H1 (cell line): ENCODE measurements around the gene TMEM108. TPM values are rescaled to one million over a fixed set of nuclear protein-coding genes. Genes with fewer than 3 reads are reported as not detected.

ENCODE experiments used
- CTCF ChIA-PET: fragments of 300-600 bp; sonication (Branson Sonifier 250); formaldehyde crosslinking; loops from one replicate; lab custom pipeline; 2021; ENCODE audit not compliant: partially characterized antibody; lab: Charles Lee
- POLR2A ChIA-PET: fragments of 300-600 bp; sonication (Branson Sonifier 250); formaldehyde crosslinking; loops from one replicate; lab custom pipeline; 2021; ENCODE audit warnings: inconsistent platforms; ENCODE audit not compliant: partially characterized antibody; lab: Charles Lee
- DNase-seq, 2 experiments: peaks; one replicate each; pipeline versions ENCODE4 v3.0.0 to v3.0.0-alpha.2; 2010 to 2022; ENCODE audit warnings: low spot score in 2 of 2, low read depth in 1 of 2, mixed read lengths in 1 of 2
- FAIRE-seq: peaks from 2 replicates; lab custom pipeline; 2011; peaks lifted over from hg19 to GRCh38; lab: Jason Lieb, UNC
- H2AFZ ChIP-seq: 2 replicates; pipeline ENCODE4 v1.8.1; 2012; ENCODE audit warnings: low read length, inconsistent platforms
- H2AK5ac ChIP-seq: 2 replicates; pipeline ENCODE4 v1.6.1; 2013; ENCODE audit warnings: low read depth, low read length
- H2BK120ac ChIP-seq: replicated peaks from 2 replicates; pipeline ENCODE3; 2013; ENCODE audit warnings: low read depth, low read length, inconsistent platforms
- H2BK12ac ChIP-seq: 2 replicates; pipeline ENCODE4 v1.6.1; 2013; ENCODE audit warnings: low read depth, low read length
- H2BK15ac ChIP-seq: 2 replicates; pipeline ENCODE4 v1.6.1; 2013; ENCODE audit warnings: low read length
- H2BK20ac ChIP-seq: 2 replicates; pipeline ENCODE4 v1.6.1; 2013; ENCODE audit warnings: low read length
- H2BK5ac ChIP-seq: 2 replicates; pipeline ENCODE4 v1.6.1; 2013; ENCODE audit warnings: low read depth, low read length
- H3K14ac ChIP-seq: 2 replicates; pipeline ENCODE4 v1.6.1; 2013; ENCODE audit warnings: inconsistent platforms; ENCODE audit not compliant: insufficient read length
- H3K18ac ChIP-seq: 2 replicates; pipeline ENCODE4 v1.6.1; 2013; ENCODE audit warnings: low read length; ENCODE audit errors: extremely low read depth
- H3K23ac ChIP-seq: 2 replicates; pipeline ENCODE4 v1.6.1; 2013; ENCODE audit warnings: inconsistent platforms; ENCODE audit not compliant: insufficient read length
- H3K23me2 ChIP-seq: 2 replicates; pipeline ENCODE4 v1.6.1; 2013; ENCODE audit warnings: low read depth, low read length
- H3K27ac ChIP-seq: 2 replicates; pipeline ENCODE4 v1.6.1; 2011; ENCODE audit warnings: low read depth, low read length, inconsistent platforms
- H3K27me3 ChIP-seq, 4 experiments: replicated peaks in 1 of 4; 1 replicate in 1 of 4; 2 replicates in 3 of 4; pipeline versions ENCODE4 v1.6.1 to v1.8.1; 2011 to 2013; ENCODE audit warnings: low read length in 3 of 4, mild to moderate bottlenecking in 3 of 4, inconsistent platforms in 2 of 4, mixed read lengths in 2 of 4, moderate library complexity in 1 of 4; ENCODE audit not compliant: control insufficient read depth in 3 of 4, insufficient read depth in 3 of 4; ENCODE audit errors: extremely low read depth in 1 of 4
- H3K36me3 ChIP-seq, 4 experiments: 2 replicates each; pipeline versions ENCODE4 v1.6.1 to v1.8.1; 2011 to 2013; ENCODE audit warnings: mild to moderate bottlenecking in 4 of 4, low read length in 3 of 4, moderate library complexity in 2 of 4, control low read depth in 1 of 4, inconsistent platforms in 1 of 4; ENCODE audit not compliant: insufficient read depth in 4 of 4, control insufficient read depth in 2 of 4
- H3K4ac ChIP-seq: replicated peaks from 2 replicates; pipeline ENCODE3; 2013; ENCODE audit warnings: low read length, low read depth, mixed read lengths, inconsistent platforms; ENCODE audit not compliant: insufficient read length
- H3K4me1 ChIP-seq, 4 experiments: replicated peaks in 1 of 4; 1 replicate in 1 of 4; 2 replicates in 3 of 4; pipeline versions ENCODE4 v1.6.1 to v1.8.1; 2011 to 2013; ENCODE audit warnings: low read length in 3 of 4, inconsistent platforms in 2 of 4, mixed read lengths in 1 of 4; ENCODE audit not compliant: insufficient read depth in 4 of 4, control insufficient read depth in 3 of 4
- H3K4me2 ChIP-seq, 2 experiments: 2 replicates each; pipeline versions ENCODE4 v1.6.1 to v1.8.1; 2011 to 2013; ENCODE audit warnings: low read depth in 2 of 2, low read length in 2 of 2, control low read depth in 1 of 2, inconsistent platforms in 1 of 2, mild to moderate bottlenecking in 1 of 2; ENCODE audit not compliant: insufficient read depth in 1 of 2
- H3K4me3 ChIP-seq, 4 experiments: fragments of 200-600, 300-600 bp in 1 of 4; sonication (generic), shearing (Covaris generic), sonication (Bioruptor Twin) in 1 of 4; 2 replicates each; pipeline versions ENCODE4 v1.5.1 to v1.8.1; 2011 to 2016; ENCODE audit warnings: low read length in 4 of 4, low read depth in 3 of 4, control low read depth in 2 of 4, inconsistent platforms in 2 of 4, mild to moderate bottlenecking in 2 of 4, mixed read lengths in 1 of 4, moderate library complexity in 1 of 4; ENCODE audit not compliant: insufficient read depth in 2 of 4; ENCODE audit errors: extremely low read depth in 1 of 4
- H3K56ac ChIP-seq: replicated peaks from 2 replicates; pipeline ENCODE3; 2013; ENCODE audit warnings: low read depth, mild to moderate bottlenecking, mixed read lengths, low read length, inconsistent platforms; ENCODE audit not compliant: insufficient read length
- H3K79me1 ChIP-seq: 2 replicates; pipeline ENCODE4 v1.6.1; 2013; ENCODE audit warnings: low read depth, low read length, control low read depth
- H3K79me2 ChIP-seq, 2 experiments: 2 replicates each; pipeline versions ENCODE4 v1.6.1 to v1.8.1; 2012 to 2013; ENCODE audit warnings: low read length in 2 of 2, mild to moderate bottlenecking in 2 of 2, inconsistent platforms in 1 of 2; ENCODE audit not compliant: insufficient read depth in 2 of 2, control insufficient read depth in 1 of 2
- H3K9ac ChIP-seq, 4 experiments: replicated peaks in 1 of 4; 1 replicate in 1 of 4; 2 replicates in 3 of 4; pipeline versions ENCODE4 v1.6.1 to v1.8.1; 2011 to 2013; ENCODE audit warnings: low read depth in 3 of 4, low read length in 3 of 4, control low read depth in 2 of 4, mild to moderate bottlenecking in 2 of 4, moderate library complexity in 2 of 4, inconsistent platforms in 1 of 4; ENCODE audit errors: extremely low read depth in 1 of 4
- H3K9me3 ChIP-seq, 2 experiments: 2 replicates each; pipeline versions ENCODE4 v1.6.1 to v1.8.1; 2012 to 2013; ENCODE audit warnings: mild to moderate bottlenecking in 2 of 2, moderate library complexity in 2 of 2, control low read depth in 1 of 2, inconsistent platforms in 1 of 2, low read depth in 1 of 2, low read length in 1 of 2, mixed read lengths in 1 of 2; ENCODE audit not compliant: insufficient read depth in 2 of 2
- H4K20me1 ChIP-seq, 2 experiments: replicated peaks in 1 of 2; 2 replicates each; pipeline versions ENCODE3 to v1.8.1; 2011 to 2013; ENCODE audit warnings: inconsistent platforms in 2 of 2, low read length in 2 of 2, mild to moderate bottlenecking in 1 of 2; ENCODE audit not compliant: insufficient read depth in 2 of 2, control insufficient read depth in 1 of 2
- H4K5ac ChIP-seq: 2 replicates; pipeline ENCODE4 v1.6.1; 2013; ENCODE audit warnings: low read length, low read depth, mixed read lengths, inconsistent platforms; ENCODE audit not compliant: insufficient read length
- H4K8ac ChIP-seq: 2 replicates; pipeline ENCODE4 v1.8.0; 2013; ENCODE audit warnings: mild to moderate bottlenecking, moderate library complexity, low read length, inconsistent platforms; ENCODE audit not compliant: insufficient read depth; ENCODE audit errors: extremely low read depth
- H4K91ac ChIP-seq: replicated peaks from 2 replicates; pipeline ENCODE3; 2013; ENCODE audit warnings: low read length, mixed read lengths, inconsistent platforms; ENCODE audit not compliant: insufficient read length
- CEBPB ChIP-seq: IDR thresholded peaks from 2 replicates; pipeline ENCODE4 v1.6.1; 2012; ENCODE audit warnings: low read depth, low read length
- CTCF ChIP-seq, 3 experiments: IDR thresholded peaks; 1 replicate in 2 of 3; 2 replicates in 1 of 3; pipeline versions ENCODE4 v1.5.1 to v1.6.1; 2011; ENCODE audit warnings: low read length in 3 of 3, mild to moderate bottlenecking in 3 of 3, inconsistent platforms in 2 of 3, low read depth in 1 of 3, moderate library complexity in 1 of 3; ENCODE audit not compliant: insufficient read depth in 1 of 3; ENCODE audit errors: control extremely low read depth in 1 of 3
- E2F6 ChIP-seq: IDR thresholded peaks from 2 replicates; pipeline ENCODE4 v1.6.1; 2012; ENCODE audit warnings: inconsistent platforms
- EZH2 ChIP-seq: fragments of 200-600 bp; sonication (generic); IDR thresholded peaks from 2 replicates; pipeline ENCODE4 v1.7.1; 2012; ENCODE audit warnings: low read depth, mild to moderate bottlenecking, moderate library complexity, low read length, inconsistent platforms; ENCODE audit not compliant: severe bottlenecking
- KDM5A ChIP-seq: fragments of 200-600 bp; IDR thresholded peaks from 2 replicates; pipeline ENCODE4 v1.7.1; 2012; ENCODE audit warnings: mild to moderate bottlenecking, low read length, inconsistent platforms, mixed read lengths
- MAFK ChIP-seq: IDR thresholded peaks from 2 replicates; pipeline ENCODE4 v1.6.1; 2012; ENCODE audit warnings: low read depth, mild to moderate bottlenecking, improper control_type of control experiment, low read length
- POLR2A ChIP-seq, 2 experiments: IDR thresholded peaks; 1 replicate in 1 of 2; 2 replicates in 1 of 2; pipeline ENCODE4 v1.6.1; 2011; ENCODE audit warnings: low read depth in 2 of 2, low read length in 2 of 2, mild to moderate bottlenecking in 2 of 2; ENCODE audit errors: control extremely low read depth in 1 of 2
- POLR2AphosphoS5 ChIP-seq: IDR thresholded peaks from 2 replicates; pipeline ENCODE4 v1.6.1; 2011; ENCODE audit warnings: low read depth, low read length
- SAP30 ChIP-seq: fragments of 300-600 bp; sonication (generic); IDR thresholded peaks from 2 replicates; pipeline ENCODE4 v1.7.1; 2012; ENCODE audit warnings: low read length, moderate library complexity, mild to moderate bottlenecking, inconsistent platforms; ENCODE audit not compliant: insufficient read depth, insufficient replicate concordance
- SIX5 ChIP-seq: IDR thresholded peaks from 2 replicates; pipeline ENCODE4 v1.6.1; 2011; ENCODE audit warnings: mild to moderate bottlenecking, low read depth, low read length
- SP1 ChIP-seq: IDR thresholded peaks from 2 replicates; pipeline ENCODE4 v1.6.1; 2011; ENCODE audit warnings: low read depth, low read length
- SP4 ChIP-seq: IDR thresholded peaks from 2 replicates; pipeline ENCODE4 v1.6.1; 2012; ENCODE audit warnings: low read length, inconsistent platforms
- SRF ChIP-seq: IDR thresholded peaks from 2 replicates; pipeline ENCODE4 v1.6.1; 2011; ENCODE audit warnings: mild to moderate bottlenecking, low read depth, low read length, moderate library complexity
- polyA plus RNA-seq, 7 experiments: library from polyadenylated mRNA; depleted of rRNA in 3 of 7; stranded (reverse) in 5 of 7; unstranded in 2 of 7; fragments of >200 nt in 5 of 7; fragments of 200-250 nt in 2 of 7; gene quantifications; 1 replicate in 5 of 7; 2 replicates in 1 of 7; 4 replicates in 1 of 7; pipeline versions ENCODE4 v1.2.1 to v1.2.3, GENCODE V29; 2011 to 2013; ENCODE audit warnings: missing spikeins in 2 of 7, mixed read lengths in 2 of 7
- total RNA-seq: library from RNA; stranded (reverse); fragmentation: NEBNext Ultra II Directional; extraction: Animal tissue kit (Norgen Biotek cat#: 25700); gene quantifications from 2 replicates; pipeline ENCODE4 v1.2.1, GENCODE V29; 2021

The TMEM108 gene
- total and polyA plus RNA-seq, 2 of the 8 experiments (the other 6 are each of a cell fraction or from before 2014, with no cell fraction given): 14.3 to 16.2 TPM

DNA sequence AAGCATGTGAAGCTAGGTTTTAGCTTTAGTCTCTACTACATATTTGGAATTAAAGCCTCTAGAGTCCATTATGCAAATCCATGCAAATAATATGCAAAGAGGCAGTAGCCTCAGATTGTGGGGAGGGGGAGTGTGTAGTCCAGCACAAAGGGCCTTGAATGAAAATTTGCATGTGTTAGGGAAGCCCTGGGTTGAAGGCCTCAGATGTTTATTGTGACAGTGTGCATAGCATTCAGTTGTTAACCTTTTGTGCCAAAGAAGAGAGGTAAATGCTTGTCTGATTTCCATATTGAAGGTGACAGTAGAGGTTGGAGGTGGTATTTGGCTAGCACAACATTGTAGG, 337.2 kb downstream of the TMEM108 start:
- Histone ChIP-seq H2BK20ac (no peak overlapping the region), H3K27ac (no peak overlapping the region), H4K5ac (no peak overlapping the region), H3K18ac (no peak overlapping the region), H3K23ac (no peak overlapping the region), H2AK5ac (no peak overlapping the region), H2AFZ (no peak overlapping the region), H4K20me1 (no peaks in the 10 kb centered on the region), H3K9me3 (no peaks in the 10 kb centered on the region), H3K79me1 (no peaks in the 10 kb centered on the region), H2BK5ac (no peak overlapping the region), H3K23me2 (no peaks in the 10 kb centered on the region), H3K79me2 (no peaks in the 10 kb centered on the region), H3K56ac (no peak overlapping the region), H4K91ac (no peak overlapping the region), H3K14ac (no peak overlapping the region), H3K36me3 (no peaks in the 10 kb centered on the region), H3K4me1 (peaks cover 0 to 10% (median 8%) of the 10 kb centered on the region in 4 experiments; a peak in 5 of 7 replicates), H3K9ac (no peak overlapping the region), H4K8ac (no peak overlapping the region), H3K4ac (no peak overlapping the region), H3K4me3 (no peak overlapping the region), H2BK120ac (no peak overlapping the region), H3K27me3 (no peaks in the 10 kb centered on the region), H2BK12ac (no peak overlapping the region), H2BK15ac (no peak overlapping the region), H3K4me2 (no peak overlapping the region)
- ChIA-PET CTCF (interaction anchor here (1.1 to 18.0 kb wide), 9 partner anchors 3 to 649 kb away, joined by 4 to 189 read pairs (median 8); no protein-coding TSS in a partner anchor), POLR2A (interaction anchor here (0.6 to 1.1 kb wide), 2 partner anchors 8 to 338 kb away, joined by 3 read pairs; no protein-coding TSS in a partner anchor)
- FAIRE-seq: no peak
- no peak for DNase-seq
- TF ChIP-seq KDM5A (no peak), SIX5 (no peak), EZH2 (no peak), SAP30 (no peak), MAFK (no peak), POLR2AphosphoS5 (no peak), POLR2A (IDR thresholded peaks at IDR 0.05; ENCODE audit: control extremely low read depth in 1 of 2, low read depth in 2 of 2, low read length in 2 of 2) (no peak), CEBPB (no peak), E2F6 (no peak), CTCF (IDR thresholded peaks at IDR 0.05; ENCODE audit: control extremely low read depth in 1 of 3, insufficient read depth in 1 of 3, low read depth in 1 of 3, low read length in 3 of 3) (no peak), SP1 (no peak), SRF (no peak), SP4 (no peak)
